Fibroblast of skin of right quadriceps (primary cell): ENCODE measurements around the gene ELK3.

Experiments used
- DNase-seq: peaks from one replicate; pipeline ENCODE4 v3.0.0-alpha.2; 2013

The ELK3 gene

DNA sequence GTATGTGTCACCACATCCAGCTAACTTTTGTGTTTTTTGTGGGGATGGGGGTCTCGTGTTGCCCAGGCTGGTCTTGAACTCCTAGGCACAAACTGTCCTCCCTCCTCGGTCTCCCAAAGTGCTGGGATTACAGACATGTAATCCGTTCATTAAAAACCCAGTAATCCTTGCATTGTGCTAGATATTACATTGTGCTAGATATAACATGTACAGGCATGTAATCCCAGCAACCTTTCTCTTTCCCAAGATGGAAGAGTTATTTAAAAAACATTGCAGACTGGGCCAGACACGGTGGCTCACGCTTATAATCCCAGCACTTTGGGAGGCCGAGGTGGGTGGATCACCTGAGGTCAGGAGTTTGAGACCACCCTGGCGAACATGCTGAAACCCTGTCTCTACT is 19.7 kb downstream of the ELK3 start:
- no peak for DNase-seq

DNA sequence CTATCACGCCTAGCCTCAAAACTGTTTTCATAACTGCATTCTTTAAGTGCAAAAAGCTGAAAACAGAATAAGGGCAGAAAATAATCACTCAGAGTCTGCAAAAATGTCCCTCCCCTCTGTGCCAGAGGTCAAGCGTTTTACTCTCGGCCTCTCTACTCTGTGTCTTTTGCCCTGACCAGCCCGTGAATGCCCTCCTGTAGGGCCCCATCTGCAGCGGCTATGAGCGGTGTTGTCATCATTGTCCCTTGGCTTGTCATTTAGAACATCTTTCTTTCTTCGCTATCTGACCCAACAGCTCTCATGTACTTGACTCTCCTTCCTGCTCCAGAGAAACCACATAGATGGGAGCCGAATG is 21.7 kb downstream of the ELK3 start:
- DNase-seq = no peak

DNA sequence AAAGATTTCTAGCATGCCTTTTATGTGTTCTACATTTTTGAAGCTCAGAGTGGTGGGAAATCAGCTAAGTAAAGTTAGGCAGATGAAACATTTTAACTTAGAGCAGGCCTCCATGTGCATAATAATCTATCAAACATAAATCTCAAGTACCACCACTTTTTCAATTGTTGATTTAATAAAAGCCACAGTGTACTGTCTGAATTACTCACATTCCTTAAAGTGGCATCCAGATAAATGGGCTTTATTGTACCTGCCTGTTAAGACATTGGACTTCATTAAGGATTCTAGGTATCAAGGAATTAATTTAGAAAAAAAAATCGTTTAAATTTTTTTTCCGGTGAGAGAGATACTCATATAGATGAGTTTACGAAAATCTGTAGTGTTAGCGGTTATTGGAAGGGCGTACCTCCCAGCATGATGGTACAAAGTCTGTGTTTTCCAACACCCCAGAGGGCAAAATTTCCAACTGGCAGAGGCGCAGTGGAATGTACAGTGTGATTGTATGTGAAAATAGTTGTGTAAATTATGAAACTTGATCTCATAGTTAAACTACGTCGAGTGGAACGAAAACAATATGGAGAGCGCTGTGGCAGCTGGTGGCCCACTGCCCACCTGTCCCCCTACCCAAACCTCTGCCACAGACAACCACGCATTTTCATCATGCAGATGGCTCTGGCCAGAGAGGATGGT is 25.0 kb downstream of the ELK3 start:
- no peak for DNase-seq

DNA sequence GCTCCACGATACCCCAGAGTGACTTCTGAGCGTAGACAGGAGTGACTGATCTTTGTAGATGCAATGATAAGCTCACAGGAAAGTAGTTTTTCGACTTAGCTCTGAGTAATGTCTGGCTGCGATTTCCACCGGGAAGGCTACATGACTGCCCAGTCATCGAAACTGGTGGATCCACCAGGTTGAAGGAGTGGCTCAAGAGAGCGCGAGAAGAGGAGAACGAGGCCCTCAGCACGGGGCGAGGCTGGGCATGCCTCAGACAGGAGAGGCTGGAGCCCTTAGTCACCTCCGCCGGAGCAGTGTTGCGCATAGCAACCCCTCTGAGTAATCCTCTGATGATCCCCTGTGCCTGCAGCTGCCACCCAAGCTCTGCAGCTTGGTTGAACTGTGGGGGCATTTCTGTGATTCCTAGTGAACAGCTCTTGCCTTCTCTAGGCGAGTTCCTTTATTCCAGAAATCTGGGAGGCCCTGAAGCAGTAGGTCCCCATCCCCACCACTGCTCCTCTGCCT is 25.6 kb downstream of the ELK3 start:
- peak; percentile 92 for DNase-seq

DNA sequence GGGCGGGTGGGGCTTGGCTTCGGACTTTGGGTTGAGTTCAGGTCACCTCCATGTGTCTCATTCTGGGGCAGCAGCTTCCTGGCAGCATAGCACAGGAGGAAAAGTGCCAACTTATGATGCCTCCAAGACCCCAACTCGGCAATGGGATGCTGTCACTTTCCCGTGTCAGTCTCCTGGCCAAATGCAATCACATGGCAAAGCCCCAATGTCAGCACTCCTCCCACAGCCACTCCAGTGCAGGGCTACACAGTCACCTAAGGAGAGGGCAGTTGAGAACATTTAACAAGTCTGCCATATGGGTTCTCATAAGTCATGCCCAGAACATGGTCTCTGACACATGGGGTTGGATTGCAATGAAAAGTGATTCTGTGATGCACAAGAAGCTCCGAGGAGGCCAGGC is 26.7 kb downstream of the ELK3 start:
- no peak for DNase-seq

DNA sequence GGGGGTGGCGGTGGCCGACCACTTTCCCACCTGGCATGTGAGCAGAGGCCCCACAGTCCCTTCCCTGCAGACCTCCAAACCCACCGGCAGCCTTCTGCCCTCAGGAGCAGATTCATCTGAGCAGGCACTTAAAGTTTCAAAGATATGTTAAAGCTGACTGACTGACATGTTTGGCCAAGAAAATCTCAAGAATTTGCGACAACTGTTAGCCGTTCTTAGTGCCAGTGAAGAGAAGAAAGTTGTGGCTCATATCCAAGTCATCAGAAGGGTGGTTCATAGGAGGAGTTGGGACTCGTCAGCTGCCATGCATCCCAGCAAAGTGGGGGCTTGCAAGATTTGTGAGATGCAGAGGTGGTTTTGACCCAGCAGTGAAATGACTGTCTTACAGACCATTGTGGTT is 27.2 kb downstream of the ELK3 start:
- no peak for DNase-seq

DNA sequence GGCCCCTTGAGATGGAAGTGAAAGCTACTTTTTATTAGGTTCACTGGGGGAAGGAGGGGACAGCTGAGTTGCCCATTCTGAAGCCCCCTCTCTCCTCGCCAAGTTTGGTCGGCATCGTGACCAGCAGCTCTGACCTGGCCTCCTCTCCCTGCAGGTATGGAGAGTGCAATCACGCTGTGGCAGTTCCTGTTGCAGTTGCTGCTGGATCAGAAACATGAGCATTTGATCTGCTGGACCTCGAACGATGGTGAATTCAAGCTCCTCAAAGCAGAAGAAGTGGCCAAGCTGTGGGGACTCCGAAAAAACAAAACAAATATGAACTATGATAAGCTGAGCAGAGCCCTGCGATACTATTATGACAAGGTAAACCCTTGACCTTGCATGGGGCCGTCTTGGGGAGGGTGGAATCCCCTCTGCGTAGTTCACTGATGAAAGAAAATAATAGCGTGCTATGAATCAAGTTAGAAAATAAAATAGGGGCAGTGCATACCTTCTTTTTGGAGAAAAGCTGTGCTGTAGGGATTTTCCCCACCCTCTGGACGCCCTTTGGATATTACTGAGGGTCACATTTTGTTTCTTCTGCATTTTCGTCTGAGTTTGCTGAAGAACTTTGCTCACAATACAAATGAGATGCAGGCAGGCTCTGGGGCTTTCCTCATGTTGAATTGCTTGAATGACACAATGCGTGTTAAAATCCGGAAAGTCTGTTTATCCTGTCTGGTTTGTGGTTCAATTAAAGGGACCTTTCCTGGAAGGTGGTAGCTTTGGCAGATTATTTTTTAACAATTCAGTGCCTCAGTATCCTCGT is 29.4 kb downstream of the ELK3 start:
- no peak for DNase-seq

DNA sequence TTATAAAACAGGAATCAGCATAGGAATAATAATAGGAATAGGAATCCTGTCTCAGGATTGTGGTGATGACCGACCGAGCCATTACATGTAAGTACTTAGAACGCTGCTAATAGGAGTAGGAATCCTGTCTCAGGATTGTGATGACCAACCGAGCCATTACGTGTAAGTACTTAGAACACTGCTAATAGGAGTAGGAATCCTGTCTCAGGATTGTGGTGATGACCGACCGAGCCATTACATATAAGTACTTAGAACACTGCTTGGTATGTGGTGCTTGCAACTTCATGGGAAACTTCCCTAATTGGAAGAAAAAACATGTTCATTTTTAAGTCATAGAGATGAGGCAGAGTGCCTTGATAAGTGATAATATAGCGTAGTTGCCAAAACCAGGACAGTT is 30.0 kb downstream of the ELK3 start:
- DNase-seq = no peak

DNA sequence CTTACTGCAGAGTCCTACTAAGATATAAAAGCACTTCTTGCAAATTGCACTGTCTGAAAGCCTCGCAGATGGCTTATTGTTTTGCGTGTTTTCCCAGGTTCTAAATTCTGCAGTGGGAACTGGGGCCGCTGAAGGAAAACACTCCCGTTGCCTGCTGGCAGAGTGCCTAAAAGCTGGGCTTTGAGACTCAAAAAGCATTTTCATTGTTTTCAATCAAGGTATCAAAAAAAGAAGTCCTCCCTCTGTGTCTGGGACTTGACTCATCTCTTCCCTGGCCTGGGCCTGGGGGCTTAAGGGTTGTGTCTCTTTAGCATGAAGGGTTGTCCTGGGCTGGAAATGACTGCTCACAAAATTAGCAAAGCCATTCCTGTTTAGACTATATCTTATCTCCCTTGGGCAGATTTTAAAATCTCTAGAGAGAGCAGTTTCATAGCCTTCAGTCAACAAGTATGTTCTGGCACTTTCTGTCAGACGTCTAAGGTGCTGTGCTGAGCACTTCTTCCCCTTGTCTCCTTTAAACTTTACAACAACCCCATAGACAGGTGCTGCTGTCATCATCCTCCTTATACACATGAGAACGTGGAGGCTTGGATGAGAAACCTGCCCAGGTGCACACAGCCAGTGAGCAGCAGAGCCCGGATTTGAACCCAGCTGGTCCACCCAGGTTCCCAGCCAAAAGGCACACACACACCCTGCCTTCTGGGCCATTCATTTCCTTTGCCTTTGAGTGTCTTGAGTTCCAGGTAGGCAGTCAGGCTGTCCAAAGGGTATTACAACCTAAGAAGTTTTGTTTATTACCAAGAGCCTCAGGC is 31.1 kb downstream of the ELK3 start:
- no peak for DNase-seq

DNA sequence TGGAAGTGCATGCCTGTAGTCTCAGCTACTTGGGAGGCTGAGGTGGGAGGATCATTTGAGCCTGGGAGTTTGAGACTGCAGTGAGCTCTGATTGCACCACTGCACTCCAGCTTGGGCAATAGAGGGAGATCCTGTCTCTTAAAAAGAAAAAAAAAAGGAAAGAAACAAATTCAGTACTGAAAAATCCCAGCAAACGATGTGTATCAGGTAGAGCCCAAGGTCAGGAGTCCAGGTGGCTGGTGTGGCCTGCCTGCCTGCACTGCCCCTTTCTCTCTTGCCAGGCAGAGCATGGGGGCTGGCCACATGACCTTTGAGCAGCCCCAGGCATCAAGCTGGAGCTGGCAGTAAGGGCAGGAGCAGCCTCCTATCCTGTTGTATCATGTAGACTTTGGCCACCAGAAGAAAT is 31.8 kb downstream of the ELK3 start:
- no peak for DNase-seq

DNA sequence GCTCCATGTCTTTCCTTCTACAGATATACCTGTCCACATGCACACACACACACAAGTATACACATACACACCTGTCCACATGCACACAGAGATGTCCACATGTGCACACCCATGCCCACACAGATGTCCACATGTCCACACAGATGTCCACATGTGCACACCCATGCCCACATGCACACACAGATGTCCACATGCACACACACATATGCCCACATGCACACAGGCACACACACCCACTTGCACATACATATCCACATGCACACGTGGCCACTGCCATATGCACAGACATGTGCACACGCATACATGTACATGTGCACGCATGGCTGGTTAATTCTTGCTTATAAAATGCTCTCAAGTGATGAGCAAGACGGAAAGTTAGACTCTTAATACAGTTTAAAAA is 32.2 kb downstream of the ELK3 start:
- no peak for DNase-seq

DNA sequence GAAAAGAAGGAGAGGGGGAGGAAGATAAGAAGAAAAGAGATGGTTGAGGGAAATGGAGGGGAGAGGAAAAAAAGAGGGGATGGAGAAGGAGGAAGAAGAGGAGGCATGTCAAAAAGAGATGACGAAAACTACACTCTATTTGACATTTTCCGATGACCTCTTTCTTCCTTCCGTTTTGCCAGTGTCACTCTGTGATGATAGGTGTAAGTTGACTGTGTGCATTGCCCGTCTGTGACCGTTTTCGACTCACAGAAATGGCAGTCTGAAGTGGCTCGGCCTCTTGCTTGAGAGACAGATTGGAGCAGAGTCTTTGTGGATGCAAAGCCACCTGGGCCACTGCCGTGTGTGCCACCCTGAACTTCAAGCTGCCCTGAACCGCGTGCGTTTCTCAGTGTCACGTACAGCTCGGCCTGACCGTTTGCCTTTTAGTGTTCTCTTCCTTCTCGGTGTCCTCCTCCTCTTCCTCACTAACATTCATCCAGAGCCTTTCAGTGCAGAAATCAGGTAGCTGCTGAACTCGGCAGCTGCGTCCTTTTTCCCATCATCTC is 32.7 kb downstream of the ELK3 start:
- DNase-seq = no peak

DNA sequence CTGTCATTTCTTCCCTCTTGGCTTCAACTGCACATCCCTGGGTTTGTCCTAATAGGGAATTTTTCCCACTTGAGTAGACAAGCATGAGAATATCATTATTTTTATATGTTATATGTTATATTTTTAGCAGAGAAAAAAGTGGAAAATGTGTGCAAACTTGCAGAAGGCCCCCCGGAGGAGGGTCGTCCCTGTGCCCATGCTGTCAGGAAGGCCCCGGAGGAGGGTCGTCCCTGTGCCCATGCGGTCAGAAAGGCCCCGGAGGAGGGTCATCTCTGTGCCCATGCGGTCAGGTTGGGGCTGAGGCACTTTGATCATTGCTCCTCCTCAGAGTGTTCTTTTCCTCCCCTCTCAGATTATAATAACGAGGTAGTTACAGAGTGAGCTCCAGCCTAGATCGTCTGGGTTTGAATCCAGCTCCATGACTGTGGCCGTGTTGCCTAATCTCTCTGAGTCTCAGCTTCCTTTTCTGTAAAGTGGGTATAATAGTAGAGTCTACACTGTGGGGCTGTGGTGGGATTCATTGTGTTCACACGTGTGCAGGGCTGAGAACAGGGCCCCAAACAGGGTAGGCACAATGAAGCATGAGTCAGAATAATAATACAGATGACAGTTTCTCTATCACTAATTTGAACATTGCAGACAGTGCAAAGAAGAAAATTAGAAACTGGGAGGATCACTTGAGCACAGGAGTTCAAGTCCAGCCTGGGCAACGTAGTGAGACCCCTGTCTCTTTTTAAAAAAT is 33.4 kb downstream of the ELK3 start:
- DNase-seq = no peak

DNA sequence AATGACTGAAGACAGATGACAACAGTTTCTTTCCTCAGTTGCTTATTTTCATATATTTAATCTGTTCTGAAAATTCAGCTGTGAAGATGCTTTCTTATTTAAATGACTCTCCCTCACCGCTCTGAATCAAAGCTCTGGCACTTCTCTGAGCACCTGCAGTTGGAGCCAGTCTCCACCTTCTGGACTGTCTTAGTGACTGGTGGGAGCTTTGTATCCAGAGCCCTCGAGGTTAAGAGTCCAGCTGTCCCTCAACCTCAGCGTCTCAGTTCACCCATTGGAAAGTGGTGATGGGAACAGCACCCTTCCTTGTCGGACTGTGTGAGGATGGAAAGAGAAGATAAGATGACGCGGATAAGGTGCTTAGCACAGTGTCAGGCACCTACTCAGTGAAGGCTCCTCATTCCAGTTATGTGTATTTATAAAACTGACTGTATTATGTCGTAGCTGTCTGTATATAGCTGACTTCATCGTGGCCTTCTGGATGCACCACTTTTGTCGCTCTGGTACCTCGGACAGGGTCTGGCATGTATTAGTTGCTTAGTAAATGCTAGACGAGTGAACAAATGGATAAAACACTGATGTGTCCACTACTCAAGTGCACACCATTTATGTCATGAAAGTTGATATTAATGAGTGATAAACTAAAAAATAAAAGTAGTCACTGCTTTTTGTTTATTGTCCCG is 34.5 kb downstream of the ELK3 start:
- no peak for DNase-seq

DNA sequence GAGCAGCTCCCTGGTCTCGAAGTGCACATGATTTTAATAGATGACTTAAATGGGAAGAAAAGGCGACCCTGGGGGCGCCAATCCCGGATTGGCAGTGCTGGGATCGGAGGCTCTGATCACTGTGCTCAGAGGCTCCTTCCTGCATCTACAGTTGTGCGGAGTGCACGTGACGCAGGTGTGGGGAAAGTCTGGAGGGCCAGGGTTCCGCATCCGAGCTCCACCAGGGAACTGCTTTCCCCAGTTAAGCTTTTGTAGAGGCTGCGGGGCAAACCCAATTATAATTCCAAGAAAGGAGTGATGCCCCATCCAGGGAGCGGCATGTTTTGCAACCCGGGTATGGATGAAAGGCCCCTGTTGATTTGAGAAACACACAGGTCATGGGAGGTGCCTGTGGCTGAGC is 36.5 kb downstream of the ELK3 start:
- no peak for DNase-seq

DNA sequence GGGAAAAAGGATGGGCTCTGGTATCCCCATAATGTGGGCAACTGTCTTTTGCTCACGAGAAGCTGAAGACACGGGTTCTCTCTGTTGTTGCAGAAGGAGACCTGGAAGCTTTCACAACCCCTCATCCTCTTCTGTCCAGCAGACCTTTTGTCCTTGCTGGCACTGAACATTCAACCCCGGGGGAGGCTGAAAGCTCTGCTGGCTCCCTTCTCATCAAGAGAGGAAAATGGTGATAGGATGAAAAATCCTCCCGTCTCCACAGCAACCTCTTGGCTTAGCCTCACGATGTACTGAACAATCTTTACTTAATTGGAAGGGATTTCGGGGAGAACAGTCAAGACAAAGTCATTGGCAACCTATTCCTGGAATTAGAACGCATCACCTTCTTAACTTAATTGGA is 39.0 kb downstream of the ELK3 start:
- DNase-seq = no peak

DNA sequence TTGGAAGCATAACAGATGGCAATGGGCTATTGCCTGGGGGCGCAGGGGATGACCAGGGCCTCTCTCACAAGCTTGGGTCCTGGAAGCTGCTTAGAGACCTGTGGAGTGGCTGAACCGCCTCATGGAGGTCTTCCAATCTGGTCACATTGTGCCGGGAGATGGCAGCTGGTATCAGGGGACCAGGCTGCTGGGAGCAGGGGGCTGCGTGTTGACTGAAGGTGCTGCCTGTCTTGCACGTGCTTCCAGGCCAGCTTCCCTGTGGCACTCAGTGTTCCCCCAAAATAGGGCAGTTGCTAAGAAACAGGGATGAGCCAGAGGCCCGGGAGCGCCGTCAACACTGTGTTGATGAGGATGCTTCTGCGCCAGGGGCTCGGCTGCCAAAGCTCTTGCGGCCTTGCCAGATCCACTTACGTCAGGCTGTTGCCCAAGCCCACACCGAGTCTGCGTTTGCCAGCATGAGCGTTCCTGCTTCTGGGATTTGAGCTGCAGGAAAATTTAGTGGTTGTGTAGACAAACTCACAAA is 39.8 kb downstream of the ELK3 start:
- peak; percentile 78 for DNase-seq

DNA sequence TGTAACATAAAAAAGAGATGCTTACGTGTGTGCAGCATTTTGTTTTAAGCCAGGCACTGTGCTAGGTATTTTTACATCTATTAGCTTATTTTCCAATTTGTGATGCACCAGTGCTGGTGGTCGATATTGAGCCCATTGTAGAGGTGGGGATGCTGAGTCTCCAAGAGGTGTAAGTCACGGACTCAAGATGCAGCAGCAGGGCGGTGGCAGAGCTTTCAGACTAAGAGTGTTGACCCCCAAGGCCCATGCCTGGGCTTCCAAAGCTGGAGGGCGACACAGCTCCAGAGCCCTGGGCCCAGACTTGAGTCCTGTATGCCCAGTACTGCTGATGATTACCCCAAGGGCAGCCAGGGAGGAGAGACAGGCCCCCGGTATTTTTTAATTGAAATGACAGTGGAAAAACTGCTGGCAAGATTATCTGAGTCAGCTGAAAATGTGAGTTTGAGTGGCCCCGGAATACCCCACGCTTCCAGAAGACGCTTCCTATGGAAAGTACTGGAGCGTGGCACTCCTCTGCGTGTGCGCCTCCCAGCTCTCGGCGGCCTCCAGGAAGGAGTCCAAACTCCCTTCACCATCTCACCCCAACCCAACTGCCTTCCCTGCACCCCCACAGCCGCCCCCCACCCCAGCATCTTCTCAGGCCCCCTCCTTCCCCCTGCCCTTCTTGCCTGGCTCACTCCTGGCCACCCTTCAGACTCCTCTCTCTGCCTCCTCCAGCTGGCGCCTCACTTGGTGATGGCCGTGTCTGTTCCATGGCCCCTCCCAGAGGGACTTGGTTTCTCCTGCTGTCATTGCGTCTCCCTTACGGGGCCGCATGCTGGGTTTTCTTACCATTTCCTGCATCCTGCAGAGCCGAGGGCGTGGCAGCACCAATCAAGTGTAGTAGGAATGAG is 40.7 kb downstream of the ELK3 start:
- DNase-seq = no peak

DNA sequence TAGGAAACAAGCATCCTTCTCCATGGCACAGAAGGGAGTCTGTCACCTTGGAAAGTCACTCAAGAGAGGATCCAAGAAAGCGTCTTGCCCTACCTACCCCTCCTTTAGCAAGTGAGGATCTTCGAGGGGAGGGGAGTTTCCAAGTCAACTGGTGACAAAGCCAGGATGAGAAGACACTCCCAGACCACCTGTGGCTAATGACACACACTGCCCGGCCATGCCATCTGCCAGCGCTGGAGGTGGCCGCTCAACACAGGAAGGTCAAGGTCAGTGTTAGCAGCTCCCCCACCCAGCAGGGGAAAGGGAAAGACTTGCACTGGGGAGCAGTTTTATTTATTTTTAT is 41.3 kb downstream of the ELK3 start:
- DNase-seq = no peak

DNA sequence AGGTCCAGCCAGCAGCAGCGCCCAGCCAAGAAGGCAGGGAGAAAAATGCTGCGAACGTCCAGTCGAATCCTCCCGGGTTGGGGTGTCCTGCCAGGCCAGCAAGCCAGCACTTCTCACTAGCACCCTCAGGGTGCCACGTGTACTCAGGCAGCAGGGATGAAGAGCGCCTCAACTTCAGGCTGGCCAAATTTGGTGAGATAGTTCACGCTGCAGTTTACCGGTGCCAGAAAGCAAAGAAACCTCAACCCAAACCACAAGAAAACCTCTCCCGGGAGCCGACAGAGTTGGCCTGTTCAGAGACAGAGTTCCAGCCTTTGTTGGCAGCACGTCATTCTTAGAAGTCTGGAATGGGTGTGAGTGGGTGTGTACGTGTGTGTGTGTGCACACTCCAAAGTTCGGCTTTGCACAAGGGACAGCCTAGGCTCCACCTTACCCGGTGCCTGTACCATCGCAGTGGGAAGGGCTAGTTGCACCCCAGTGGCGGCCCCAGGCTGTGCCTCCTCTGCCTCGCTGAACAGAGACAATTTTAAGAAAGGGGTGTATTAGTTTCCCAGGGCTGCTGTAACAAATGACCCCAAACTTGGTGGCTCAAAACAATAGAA is 42.1 kb downstream of the ELK3 start:
- DNase-seq = peak; percentile 69
